Measurements from ENCODE around the gene IL31RA. TPM values are rescaled to one million over a fixed set of nuclear protein-coding genes. Genes with fewer than 3 reads are reported as not detected.

Gene IL31RA
- total and polyA plus RNA-seq, 2 of the 13 experiments (the other 11 are each of a cell fraction or from before 2014, with no cell fraction given): not detected

DNA sequence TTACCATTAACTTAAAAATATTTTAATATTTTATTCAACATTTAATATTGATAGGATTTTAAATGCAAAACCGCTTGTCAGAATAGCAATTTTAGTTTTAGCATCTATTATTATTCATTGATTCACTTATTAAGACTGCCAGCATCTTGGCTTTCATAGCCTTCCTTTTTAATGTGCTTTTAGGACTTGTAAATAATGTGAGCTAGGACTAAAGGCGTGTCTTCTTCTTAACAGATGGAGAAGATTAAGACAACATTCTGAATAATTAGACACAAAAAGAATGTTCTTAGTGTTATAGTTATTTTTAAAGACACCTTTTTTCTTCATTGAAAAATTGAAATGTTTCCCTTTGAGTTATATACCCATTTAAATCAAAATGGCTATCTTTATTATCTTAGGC lies 6.9 kb downstream of the IL31RA start:
- in situ Hi-C loops (cut with HindIII; ENCODE audit: extremely low pct_ligation_motif_present, low pct_unique_long_range_greater_than_20kb): no loop called here
- ChIA-PET CTCF (ENCODE audit: low intra/inter-chr PET ratio, low total read pairs) (no interaction called here), POLR2A (no interaction called here)
- Histone ChIP-seq H3K36me3 (replicated peaks in 1 of 2; ENCODE audit: control insufficient read depth in 1 of 2, insufficient read depth in 2 of 2, low read length in 2 of 2) (no peaks in the 10 kb centered on the region), H4K20me1 (ENCODE audit: insufficient read depth, low read length) (no peaks in the 10 kb centered on the region), H3K4me3 (replicated peaks in 1 of 3; ENCODE audit: insufficient read depth in 1 of 3, low read depth in 2 of 3, low read length in 3 of 3) (no peak overlapping the region), H3K4me1 (ENCODE audit: insufficient read depth, low read length) (no peaks in the 10 kb centered on the region), H3K27ac (ENCODE audit: extremely low read length, insufficient read depth, low read length) (no peak overlapping the region), H3K9me3 (ENCODE audit: low read length) (no peaks in the 10 kb centered on the region), H3K27me3 (ENCODE audit: control insufficient read depth in 1 of 2, insufficient read depth in 2 of 2, low read length in 2 of 2) (no peaks in the 10 kb centered on the region; a peak in 1 of 5 replicates), H3K9ac (ENCODE audit: insufficient read depth, low read depth, low read length) (no peak overlapping the region), H2AFZ (ENCODE audit: low read length) (no peak overlapping the region), H3K79me2 (ENCODE audit: insufficient read depth, low read length) (no peaks in the 10 kb centered on the region), H3K4me2 (ENCODE audit: low read depth, low read length) (no peak overlapping the region)
- no peak for FAIRE-seq
- TF ChIP-seq JUND (CRISPR knock-in tag; IDR thresholded peaks at IDR 0.05): no peak
- TF ChIP-seq, protein P1, sequence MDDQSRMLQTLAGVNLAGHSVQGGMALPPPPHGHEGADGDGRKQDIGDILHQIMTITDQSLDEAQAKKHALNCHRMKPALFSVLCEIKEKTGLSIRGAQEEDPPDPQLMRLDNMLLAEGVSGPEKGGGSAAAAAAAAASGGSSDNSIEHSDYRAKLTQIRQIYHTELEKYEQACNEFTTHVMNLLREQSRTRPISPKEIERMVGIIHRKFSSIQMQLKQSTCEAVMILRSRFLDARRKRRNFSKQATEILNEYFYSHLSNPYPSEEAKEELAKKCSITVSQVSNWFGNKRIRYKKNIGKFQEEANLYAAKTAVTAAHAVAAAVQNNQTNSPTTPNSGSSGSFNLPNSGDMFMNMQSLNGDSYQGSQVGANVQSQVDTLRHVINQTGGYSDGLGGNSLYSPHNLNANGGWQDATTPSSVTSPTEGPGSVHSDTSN (CRISPR knock-in tag; IDR thresholded peaks at IDR 0.05; ENCODE audit: borderline replicate concordance): no peak
- no peak for TF ChIP-seq FOXK2 (IDR thresholded peaks at IDR 0.05)
- TF ChIP-seq MATR3 (CRISPR knock-in tag; IDR thresholded peaks at IDR 0.05): no peak
- TF ChIP-seq NR3C1 (CRISPR knock-in tag; IDR thresholded peaks at IDR 0.05): no peak
- no peak for TF ChIP-seq ZNF282 (IDR thresholded peaks at IDR 0.05; ENCODE audit: partially characterized antibody)
- TF ChIP-seq, protein P2, sequence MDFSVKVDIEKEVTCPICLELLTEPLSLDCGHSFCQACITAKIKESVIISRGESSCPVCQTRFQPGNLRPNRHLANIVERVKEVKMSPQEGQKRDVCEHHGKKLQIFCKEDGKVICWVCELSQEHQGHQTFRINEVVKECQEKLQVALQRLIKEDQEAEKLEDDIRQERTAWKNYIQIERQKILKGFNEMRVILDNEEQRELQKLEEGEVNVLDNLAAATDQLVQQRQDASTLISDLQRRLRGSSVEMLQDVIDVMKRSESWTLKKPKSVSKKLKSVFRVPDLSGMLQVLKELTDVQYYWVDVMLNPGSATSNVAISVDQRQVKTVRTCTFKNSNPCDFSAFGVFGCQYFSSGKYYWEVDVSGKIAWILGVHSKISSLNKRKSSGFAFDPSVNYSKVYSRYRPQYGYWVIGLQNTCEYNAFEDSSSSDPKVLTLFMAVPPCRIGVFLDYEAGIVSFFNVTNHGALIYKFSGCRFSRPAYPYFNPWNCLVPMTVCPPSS (IDR thresholded peaks at IDR 0.05): no peak
- TF ChIP-seq ZNF766 (CRISPR knock-in tag; IDR thresholded peaks at IDR 0.05; ENCODE audit: borderline replicate concordance): no peak
- no peak for TF ChIP-seq DMAP1 (CRISPR knock-in tag; IDR thresholded peaks at IDR 0.05)
- no peak for TF ChIP-seq SP1 (IDR thresholded peaks at IDR 0.05)
- no peak for TF ChIP-seq SP1 (CRISPR knock-in tag; IDR thresholded peaks at IDR 0.05)
- 33% methylated on average over 2 of the region's 2 CpGs for WGBS (ENCODE audit: low lambda C conversion rate)
- intact Hi-C loops (cut with micrococcal nuclease; ENCODE audit: unreplicated experiment): no loop called here
- DNase-seq (ENCODE audit: low spot score): no peak
- ATAC-seq: no peak
- no TSS peak for BruUV-seq (replicated peaks)

Data from HepG2 (cell line).